ENCODE measurements around the gene ZNF385B.

GRCh38 chr2:179853108-179853507, 8.3 kb downstream of the ZNF385B start:
- no peak for TF ChIP-seq CTCF (IDR thresholded peaks at IDR 0.05)
- no peak for TF ChIP-seq EP300 (IDR thresholded peaks at IDR 0.05)
- TF ChIP-seq POLR2A (IDR thresholded peaks at IDR 0.05; ENCODE audit: low read depth), result no peak

Data from esophagus muscularis mucosa (tissue), 4 donors.